DND-41 (cell line): Measurements from ENCODE around the gene FNBP1.

Experiments used
- CTCF ChIP-seq: IDR thresholded peaks from 2 replicates; pipeline ENCODE4 v1.5.1; 2012; ENCODE audit warnings: borderline replicate concordance, low read length, moderate library complexity, mild to moderate bottlenecking; ENCODE audit not compliant: poor library complexity, severe bottlenecking; ENCODE audit errors: extremely low read depth
- EZH2 ChIP-seq: IDR thresholded peaks from 3 replicates; pipeline ENCODE4 v1.6.1; 2012; ENCODE audit warnings: borderline replicate concordance, low read depth, mild to moderate bottlenecking, moderate library complexity, low read length, inconsistent platforms; ENCODE audit not compliant: severe bottlenecking

GRCh38 chr9:129983891-129984290 is 59.1 kb downstream of the FNBP1 start:
- TF ChIP-seq CTCF (no peak), EZH2 (no peak)
